Coronary artery (tissue), 2 donors: ENCODE measurements around the gene PRR14.

Experiments used
- DNase-seq: peaks from one replicate; pipeline ENCODE4 v3.0.0-alpha.2; 2017; ENCODE audit warnings: low spot score
- H3K27ac ChIP-seq, 2 donors: fragments of 200-600 bp; sonication (generic); one replicate each; pipeline ENCODE4 v1.5.1; 2016 to 2019
- H3K4me3 ChIP-seq: fragments of 200-600 bp; sonication (generic); 2 replicates; pipeline ENCODE4 v1.5.1; 2016; ENCODE audit warnings: mild to moderate bottlenecking, moderate library complexity
- TF ChIP-seq, protein P1 (sequence below): fragments of 200-600 bp; sonication (generic); IDR thresholded peaks from one replicate; pipeline ENCODE4 v1.5.1; 2019; ENCODE audit warnings: antibody characterized with exemption

PRR14 gene

DNA sequence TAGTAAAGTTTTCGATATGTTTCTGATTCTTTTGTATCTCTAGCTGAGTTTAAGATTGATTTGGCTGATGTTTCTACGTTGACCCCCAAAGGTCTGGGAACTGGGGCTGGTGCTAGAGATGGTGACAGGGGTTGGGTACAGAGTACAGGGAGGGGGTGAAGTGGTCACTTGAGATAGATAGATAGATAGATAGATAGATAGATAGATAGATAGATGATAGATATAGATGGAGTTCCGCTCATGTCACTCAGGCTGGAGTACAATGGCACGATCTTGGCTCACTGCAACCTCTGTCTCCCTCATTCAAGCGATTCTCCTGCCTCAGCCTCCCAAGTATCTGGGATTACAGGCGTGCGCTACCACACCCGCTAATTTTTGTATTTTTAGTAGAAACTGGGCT lies 5.6 kb downstream of the PRR14 start:
- Histone ChIP-seq H3K4me3 (no peak overlapping the region), H3K27ac (peak overlapping the region in 1 of 2 donors; percentile 86)
- DNase-seq, result no peak
- TF ChIP-seq, protein P1, sequence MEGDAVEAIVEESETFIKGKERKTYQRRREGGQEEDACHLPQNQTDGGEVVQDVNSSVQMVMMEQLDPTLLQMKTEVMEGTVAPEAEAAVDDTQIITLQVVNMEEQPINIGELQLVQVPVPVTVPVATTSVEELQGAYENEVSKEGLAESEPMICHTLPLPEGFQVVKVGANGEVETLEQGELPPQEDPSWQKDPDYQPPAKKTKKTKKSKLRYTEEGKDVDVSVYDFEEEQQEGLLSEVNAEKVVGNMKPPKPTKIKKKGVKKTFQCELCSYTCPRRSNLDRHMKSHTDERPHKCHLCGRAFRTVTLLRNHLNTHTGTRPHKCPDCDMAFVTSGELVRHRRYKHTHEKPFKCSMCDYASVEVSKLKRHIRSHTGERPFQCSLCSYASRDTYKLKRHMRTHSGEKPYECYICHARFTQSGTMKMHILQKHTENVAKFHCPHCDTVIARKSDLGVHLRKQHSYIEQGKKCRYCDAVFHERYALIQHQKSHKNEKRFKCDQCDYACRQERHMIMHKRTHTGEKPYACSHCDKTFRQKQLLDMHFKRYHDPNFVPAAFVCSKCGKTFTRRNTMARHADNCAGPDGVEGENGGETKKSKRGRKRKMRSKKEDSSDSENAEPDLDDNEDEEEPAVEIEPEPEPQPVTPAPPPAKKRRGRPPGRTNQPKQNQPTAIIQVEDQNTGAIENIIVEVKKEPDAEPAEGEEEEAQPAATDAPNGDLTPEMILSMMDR, result no peak

DNA sequence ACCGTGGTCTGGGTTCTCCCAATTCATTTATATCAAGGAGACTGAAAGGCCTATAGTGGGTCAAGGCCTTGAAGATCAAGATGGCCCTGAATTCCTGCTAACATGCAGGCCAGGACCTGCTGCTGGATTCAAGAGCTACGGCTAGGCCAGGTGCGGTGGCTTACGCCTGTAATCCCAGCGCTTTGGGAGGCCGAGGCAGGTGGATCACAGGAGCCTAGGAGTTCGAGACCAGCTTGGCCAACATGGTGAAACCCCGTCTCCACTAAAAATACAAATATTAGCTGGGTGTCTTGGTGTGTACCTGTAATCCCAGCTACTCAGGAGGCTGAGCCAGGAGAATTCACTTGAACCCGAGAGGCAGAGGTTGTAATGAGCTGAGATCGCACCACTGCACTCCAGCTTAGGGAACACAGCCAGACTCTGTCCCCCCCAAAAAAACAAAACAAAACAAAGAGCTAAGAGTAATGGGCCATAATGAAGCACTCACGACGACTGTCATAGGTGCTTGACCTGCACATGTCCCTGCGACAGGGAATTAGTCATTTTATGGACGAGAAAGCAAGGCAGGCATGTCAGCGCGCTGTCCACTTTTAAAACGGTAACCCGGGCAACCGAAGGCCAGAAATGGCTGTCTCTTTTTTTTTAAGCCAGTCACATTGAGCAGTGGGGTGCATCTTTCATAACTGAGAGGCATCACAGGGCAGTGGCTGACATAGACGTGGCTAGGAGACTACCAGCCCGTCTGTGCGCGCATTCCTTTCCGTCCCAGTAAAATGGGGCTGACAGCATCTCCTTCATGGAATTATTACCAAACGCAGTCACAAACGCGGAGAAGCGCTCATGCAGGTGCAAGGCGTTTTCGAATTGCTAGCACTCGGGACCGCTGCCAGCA lies 6.5 kb downstream of the PRR14 start:
- Histone ChIP-seq H3K4me3 (peak overlapping the region; percentile 64), H3K27ac (peak overlapping the region; percentile 59 to 86)
- TF ChIP-seq, protein P1, result no peak
- no peak for DNase-seq

DNA sequence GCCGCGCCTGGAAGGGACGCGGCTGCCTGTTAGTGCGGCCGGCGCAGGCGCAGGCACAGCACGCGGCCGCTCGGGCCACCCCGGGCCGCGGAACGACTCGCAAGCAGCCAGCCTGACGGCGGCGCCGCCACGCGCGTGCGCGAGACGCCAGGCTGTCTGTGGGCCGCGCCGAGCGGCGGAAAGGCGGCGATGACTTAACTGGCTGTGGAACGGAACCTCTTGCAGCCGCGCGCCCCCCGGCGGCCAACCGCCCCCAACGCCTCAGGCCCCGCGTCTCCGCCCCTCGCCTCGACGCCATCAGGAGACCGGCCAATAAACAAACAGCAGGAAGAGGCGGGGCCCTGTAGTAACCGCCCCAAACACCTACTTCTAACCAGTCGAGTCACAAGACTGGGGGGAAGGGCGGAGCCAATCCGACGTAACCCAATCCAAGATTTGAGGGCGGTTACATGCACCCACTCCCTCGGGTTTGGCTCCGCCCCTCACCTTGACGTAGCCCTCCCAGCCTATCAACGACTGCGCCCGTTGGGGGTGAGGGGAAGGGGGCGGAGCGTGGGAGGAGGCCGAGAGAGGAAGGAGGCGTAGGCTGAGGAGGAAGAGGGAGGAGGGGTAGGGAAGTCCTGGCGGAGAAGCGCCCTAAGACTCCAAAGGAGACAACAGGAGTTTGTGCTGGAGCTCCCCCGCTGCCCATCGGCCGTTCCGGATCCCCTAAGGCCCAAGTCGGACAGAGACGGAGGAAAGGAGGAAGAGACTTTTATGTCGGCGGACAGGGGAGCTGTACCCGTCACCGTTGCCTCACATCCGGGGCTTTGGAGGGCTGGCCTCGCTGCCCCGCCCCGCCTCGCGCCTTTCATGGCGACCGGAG lies 7.3 kb downstream of the PRR14 start, which contains the start of gene FBRS:
Gene FBRS, plus strand, starts transcription at position 566 of the 865 bp plus-strand sequence. CDS start 1,088 bp downstream, outside the sequence.
- TF ChIP-seq, protein P1, result peak; percentile 66
- DNase-seq, result peak; percentile 100
- Histone ChIP-seq H3K27ac (peak within 1 kb of the TSS; percentile 92 to 95), H3K4me3 (peak within 1 kb of the TSS; percentile 77)

DNA sequence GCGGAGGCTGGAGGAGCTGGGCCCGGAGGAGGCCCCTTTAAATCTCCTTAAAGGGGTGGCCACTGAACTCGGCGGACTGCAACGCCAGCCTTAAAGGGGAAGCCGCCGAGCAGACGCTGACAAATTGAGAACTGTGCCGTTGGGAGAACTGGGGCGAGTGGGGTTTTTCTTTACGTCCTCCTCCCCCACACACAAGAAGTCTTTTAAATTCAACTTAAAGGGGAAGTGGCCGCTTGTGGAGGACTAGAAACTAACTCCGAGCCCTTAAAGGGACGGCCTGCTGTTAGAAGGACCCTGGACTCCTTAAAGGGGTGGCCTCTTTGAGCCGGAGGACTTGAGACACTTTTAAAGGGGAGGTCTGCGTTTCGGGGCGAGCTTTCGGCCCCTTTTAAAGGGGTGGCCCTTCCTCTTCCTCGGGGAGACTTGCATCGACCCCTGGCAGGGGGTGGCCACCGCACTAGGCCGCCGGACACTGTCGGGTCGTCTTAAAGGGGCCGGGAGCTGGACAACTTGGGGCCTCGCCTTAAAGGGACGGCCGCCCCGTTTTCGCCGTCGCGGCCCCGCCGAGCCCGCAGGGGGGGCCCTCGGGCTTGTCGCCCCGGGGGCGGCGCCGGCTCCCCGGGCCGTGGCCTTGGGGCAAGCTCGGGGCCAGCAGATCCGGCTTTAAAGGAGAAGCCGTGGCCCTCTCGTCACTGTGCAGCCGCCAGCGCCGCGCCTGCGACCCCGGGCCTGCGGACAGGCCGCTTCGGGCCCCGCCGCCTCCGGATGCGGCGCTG lies 8.2 kb downstream of the PRR14 start:
- TF ChIP-seq, protein P1, result no peak
- Histone ChIP-seq H3K4me3 (peak overlapping the region; percentile 77), H3K27ac (peak overlapping the region; percentile 92 to 95)
- DNase-seq, result peak; percentile 94

DNA sequence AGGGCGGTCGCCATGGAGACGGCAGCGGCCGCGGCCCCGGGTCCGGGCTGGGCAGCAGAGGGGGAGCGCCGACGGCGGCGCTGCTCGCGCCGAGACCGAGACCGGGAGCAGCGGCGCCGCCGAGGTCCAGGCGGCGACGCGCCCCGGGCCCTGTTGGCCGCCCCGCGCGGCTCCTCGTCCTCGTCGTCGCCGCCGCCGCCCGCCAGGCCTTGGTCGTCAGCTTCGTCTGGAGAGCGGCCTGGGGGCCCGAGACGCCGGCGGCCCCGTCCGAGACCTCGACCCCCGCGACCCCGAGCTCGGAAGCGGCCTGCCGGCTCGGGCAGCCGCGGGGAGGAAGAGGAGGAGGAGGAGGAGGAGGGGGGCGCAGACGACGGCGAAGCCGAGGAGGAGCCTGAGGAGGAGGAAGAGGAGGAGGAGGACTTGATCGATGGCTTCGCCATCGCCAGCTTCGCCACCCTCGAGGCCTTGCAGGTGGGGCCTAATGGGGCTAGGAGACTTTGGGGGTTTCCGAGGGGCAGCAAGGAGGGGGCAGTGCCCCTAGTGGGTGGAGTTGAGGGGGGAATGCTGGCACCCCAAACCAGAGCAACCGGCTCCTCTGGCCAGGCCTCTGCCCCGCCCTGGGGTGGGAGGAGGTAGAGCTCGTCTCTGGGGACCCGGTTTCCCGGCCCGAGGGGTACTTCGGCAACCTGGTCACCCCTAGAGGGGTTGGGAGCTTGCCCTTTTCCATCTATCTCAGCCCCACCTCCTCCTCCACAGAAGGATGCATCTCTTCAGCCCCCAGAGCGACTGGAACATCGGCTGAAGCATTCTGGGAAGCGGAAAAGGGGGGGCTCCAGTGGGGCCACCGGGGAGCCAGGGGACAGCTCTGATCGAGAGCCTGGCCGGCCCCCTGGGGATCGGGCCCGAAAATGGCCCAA lies 9.0 kb downstream of the PRR14 start:
- no peak for DNase-seq
- peak overlapping the region; percentile 77 for H3K4me3 ChIP-seq
- peak overlapping the region; percentile 92 to 95 for H3K27ac ChIP-seq
- TF ChIP-seq, protein P1, result no peak
